Smooth muscle cell of the brain vasculature (primary cell): Measurements from ENCODE around the gene ACTMAP.
"Not testable (repeated sequence)": the region's sequence is repeated elsewhere in the genome, so short reads cannot be mapped to it uniquely, and the experiment has no call there.

Source experiments
- DNase-seq: peaks from one replicate; pipeline ENCODE4 v3.0.0-alpha.2; 2012; ENCODE audit warnings: low read depth, low spot score

The ACTMAP gene

GRCh38 chr19:40743926-40744325 is 6.4 kb downstream of the ACTMAP start:
- DNase-seq, result no peak

DNA sequence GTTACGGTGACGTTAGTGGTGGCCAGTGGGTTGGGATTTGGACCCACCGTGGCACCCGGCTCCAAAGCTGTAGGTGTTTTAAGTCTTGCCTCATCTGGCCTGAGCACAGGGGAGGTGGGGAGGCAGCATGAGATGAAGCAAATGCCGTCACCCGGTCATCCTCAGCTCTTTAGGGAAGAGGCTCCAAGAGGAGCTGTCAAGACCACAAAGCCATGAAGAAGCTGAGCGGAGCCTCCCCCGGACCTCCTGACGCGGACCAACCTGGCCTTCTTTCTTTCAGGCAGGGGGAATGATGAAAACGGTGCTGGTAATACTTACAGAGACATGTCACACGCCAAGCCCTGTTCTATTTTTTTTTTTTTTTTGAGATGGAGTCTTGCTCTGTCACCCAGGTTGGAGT is 7.4 kb downstream of the ACTMAP start:
- DNase-seq, result no peak

DNA sequence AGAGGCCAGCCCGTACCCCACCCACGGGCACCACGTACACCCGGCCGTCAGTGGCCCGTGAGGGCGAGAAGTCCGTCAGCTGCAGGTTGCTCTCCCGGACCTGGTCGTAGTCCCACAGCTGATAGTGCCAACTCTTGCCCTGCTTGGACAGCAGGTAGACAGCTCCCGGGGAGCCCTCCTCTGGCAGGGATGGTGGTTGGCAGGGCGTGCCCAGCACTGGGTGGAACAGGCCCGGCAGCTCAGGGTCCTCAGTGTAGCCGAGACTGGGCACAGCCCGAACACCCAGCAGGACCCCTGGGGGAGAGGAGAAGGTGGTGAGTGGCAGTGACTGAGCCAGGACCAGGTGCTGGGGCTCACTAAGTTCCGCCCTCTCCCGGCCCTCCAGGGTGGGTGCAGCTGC is 7.8 kb downstream of the ACTMAP start:
- no peak for DNase-seq

- no peak for DNase-seq
Observed at GRCh38 chr19:40741527-40742390, 8.5 kb downstream of the ACTMAP start.

DNA sequence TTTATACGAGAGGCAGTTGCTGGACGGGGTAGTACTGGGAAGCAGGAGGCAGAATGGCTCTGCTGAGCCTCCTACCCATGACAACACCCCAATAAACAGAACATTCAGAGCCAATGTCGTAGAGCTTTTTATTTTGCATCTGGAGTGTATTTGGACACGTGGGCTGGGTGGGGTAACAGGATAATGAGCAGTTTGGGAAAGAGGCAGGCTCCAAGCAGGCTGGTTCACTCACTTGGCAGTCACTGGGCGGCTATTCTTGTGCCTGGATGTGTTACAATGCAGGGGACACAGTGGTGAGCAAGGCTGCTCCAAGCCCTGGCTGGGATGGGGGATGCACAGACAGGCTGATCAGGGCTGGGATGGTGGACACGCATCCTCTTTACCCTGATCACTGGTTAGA is 9.5 kb downstream of the ACTMAP start:
- DNase-seq, result no peak

GRCh38 chr19:40739871-40740703 is 10.2 kb downstream of the ACTMAP start:
- DNase-seq, result no peak

GRCh38 chr19:40739030-40739839 is 11.0 kb downstream of the ACTMAP start:
- DNase-seq, result no peak

GRCh38 chr19:40737102-40737644 is 13.1 kb downstream of the ACTMAP start:
- DNase-seq, result no peak

GRCh38 chr19:40736661-40737060 is 13.6 kb downstream of the ACTMAP start:
- DNase-seq, result no peak

GRCh38 chr19:40735013-40735771 is 15.1 kb downstream of the ACTMAP start:
- no peak for DNase-seq

DNA sequence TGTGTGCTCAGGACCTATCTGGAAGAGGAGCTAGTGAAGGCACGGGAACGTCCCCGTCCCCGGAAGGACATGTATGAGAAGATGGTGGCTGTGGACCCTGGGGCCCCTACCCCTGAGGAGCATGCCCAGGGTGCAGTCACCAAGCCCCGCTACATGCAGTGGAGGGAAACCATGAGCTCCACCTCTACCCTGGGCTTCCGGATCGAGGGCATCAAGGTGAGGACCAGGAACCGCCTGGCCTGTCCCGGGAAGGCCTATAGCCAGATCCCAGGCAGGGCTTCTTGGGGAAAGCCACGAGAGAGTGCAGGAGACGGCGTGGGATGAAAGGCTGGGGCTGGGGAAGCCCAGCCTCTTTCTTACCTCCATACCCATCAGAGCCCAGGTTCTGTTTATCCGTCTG is 17.1 kb downstream of the ACTMAP start:
- no peak for DNase-seq

DNA sequence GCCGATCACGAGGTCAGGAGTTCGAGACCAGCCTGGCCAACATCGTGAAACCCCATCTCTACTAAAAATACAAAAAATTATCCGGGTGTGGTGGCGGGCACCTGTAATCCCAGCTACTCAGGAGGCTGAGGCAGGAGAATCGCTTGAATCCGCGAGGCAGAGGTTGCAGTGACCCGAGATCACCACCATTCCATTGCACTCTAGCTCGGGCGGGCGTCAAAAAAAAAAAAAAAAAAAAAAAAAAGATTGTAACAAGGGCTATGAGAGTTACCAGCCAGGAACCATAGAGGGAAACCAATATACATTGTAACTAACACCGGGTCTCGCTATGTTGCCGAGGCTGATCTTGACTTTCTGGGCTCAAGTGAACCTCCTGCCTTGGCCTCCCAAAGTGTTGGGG is 18.0 kb downstream of the ACTMAP start:
- not testable (repeated sequence) for DNase-seq

- DNase-seq, result not testable (repeated sequence)
Observed at GRCh38 chr19:40730065-40730464, 20.2 kb downstream of the ACTMAP start.

- no peak for DNase-seq
Observed at GRCh38 chr19:40726279-40726678, 24.0 kb downstream of the ACTMAP start.

DNA sequence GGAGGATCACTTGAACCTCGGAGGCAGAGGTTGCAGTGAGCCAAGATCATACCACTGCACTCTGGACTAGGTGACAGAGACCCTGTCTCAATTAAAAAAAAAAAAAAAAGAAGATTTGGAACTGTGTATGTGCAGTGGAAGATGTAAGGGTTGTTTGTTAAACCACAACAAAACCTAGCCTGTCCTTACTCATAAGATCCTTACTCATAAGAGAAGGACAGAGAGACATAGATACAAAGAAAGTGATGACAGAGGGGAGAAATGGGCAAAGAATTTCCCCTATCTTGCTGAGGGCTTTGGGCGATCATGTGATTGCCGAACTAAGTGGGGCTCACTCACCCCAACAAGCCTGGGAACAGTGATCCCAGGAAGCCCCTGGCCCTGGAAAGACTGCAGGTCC is 25.4 kb downstream of the ACTMAP start:
- no peak for DNase-seq

GRCh38 chr19:40724315-40724714 is 26.0 kb downstream of the ACTMAP start:
- no peak for DNase-seq

DNA sequence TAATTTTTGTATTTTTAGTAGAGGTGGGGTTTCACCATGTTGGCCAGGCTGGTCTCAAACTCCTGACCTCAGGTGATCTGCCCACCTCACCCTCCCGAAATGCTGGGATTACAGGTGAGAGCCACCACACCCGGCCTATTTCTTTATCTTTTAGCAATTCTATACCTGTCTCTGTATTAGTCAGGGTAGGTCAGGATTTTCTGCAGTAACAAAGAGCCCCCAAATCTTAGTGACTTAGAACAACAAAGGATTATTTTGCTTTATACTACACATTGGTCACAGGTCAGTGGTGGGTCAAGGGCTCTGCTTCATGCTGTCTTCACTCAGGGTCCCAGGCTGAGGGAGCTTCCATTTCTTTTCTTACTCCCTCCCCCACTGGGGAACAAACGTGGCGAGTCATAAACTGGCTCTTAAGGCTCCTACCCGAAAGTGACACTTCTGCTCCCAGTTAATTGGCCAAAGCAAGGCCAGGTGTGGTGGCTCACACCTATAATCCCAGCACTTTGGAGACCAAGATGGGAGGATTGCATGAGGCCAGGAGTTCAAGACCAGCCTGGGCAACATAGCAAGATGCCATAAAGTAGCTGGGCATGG is 26.5 kb downstream of the ACTMAP start:
- DNase-seq, result no peak

DNA sequence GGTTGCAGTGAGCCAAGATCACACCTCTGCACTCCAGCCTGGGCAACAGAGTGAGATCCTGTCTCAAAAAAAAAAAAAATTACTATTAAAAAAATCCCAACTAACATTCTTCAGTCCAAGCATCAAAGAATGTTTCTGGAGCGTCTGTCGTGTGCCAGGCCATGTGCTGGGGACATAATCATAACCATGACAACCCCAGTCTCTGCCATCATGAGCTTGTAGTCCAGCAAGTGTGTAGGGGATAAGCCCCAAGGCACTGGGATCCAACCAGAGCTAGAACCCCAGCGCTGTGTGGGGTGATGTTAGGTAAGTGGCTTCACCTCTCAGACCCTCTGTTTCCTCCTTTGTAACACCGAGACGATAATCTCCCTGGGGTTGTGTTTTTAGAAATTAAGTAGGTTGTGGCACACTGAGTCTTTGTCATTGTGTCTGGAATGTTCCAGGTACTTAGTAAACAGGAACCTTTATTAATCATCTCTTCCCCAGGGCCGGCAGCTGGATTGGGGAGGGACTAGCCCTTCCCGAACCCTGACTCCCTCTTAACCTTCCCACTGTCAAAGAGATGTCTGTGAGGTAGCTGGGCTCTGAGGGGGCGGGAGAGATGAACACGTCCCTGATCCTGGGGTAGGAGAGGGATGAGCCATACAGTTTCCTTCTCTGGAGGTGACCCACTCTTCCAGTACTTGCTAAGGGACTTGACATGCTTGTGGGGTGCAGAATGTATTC is 28.2 kb downstream of the ACTMAP start:
- no peak for DNase-seq

DNA sequence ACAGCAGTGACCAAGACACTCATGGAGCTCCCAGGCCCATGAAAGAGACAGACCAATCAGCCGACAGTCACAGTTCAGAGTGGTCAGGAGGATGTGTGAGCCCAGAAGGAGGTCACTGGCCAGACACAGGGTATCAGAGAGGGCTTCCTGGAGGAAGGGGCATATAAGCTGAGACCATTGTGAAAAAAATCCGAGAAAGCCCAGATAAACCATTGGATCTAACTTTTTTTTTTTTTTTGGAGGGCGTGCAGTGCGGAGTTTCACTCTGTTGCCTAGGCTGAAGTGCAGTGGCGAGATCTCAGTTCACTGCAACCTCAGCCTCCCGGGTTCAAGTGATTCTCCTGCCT is 29.2 kb downstream of the ACTMAP start:
- no peak for DNase-seq

GRCh38 chr19:40719414-40719894 is 30.8 kb downstream of the ACTMAP start:
- no peak for DNase-seq
